Liver (tissue), 3 donors: Measurements from ENCODE around the gene ANKRD33.

ENCODE experiments used
- GABPA ChIP-seq, 2 donors: IDR thresholded peaks in 1 of 2; conservative IDR thresholded peaks in 1 of 2; 2 replicates each; pipeline ENCODE4 v1.6.1; 2016; ENCODE audit warnings: antibody characterized with exemption in 2 of 2, mild to moderate bottlenecking in 1 of 2, moderate library complexity in 1 of 2
- RXRA ChIP-seq, 2 donors: IDR thresholded peaks; 2 replicates each; pipeline ENCODE4 v1.6.1; 2017 to 2018; ENCODE audit warnings: antibody characterized with exemption in 2 of 2, mild to moderate bottlenecking in 1 of 2
- SP1 ChIP-seq: IDR thresholded peaks from 2 replicates; pipeline ENCODE4 v1.6.1; 2018; ENCODE audit warnings: antibody characterized with exemption, mild to moderate bottlenecking
- YY1 ChIP-seq: IDR thresholded peaks from 2 replicates; pipeline ENCODE4 v1.6.1; 2016; ENCODE audit warnings: antibody characterized with exemption, mild to moderate bottlenecking
- TF ChIP-seq, protein P1 (sequence below): fragments of 150-350 bp; IDR thresholded peaks from 2 replicates; pipeline ENCODE4 v1.5.1; 2017; ENCODE audit warnings: improper control_type of control experiment, low read depth, low read length; ENCODE audit not compliant: missing input control
- TF ChIP-seq, protein P2 (sequence below): IDR thresholded peaks from 2 replicates; pipeline ENCODE4 v1.6.1; 2016; ENCODE audit warnings: antibody characterized with exemption
- TF ChIP-seq, protein P3 (sequence below): IDR thresholded peaks from 2 replicates; pipeline ENCODE4 v1.6.1; 2016; ENCODE audit warnings: antibody characterized with exemption, mild to moderate bottlenecking
- TF ChIP-seq, protein P4 (sequence below): IDR thresholded peaks from 2 replicates; pipeline ENCODE4 v1.6.1; 2016; ENCODE audit warnings: antibody characterized with exemption
- donor health status: healthy.
- donor health status: healthy.

DNA sequence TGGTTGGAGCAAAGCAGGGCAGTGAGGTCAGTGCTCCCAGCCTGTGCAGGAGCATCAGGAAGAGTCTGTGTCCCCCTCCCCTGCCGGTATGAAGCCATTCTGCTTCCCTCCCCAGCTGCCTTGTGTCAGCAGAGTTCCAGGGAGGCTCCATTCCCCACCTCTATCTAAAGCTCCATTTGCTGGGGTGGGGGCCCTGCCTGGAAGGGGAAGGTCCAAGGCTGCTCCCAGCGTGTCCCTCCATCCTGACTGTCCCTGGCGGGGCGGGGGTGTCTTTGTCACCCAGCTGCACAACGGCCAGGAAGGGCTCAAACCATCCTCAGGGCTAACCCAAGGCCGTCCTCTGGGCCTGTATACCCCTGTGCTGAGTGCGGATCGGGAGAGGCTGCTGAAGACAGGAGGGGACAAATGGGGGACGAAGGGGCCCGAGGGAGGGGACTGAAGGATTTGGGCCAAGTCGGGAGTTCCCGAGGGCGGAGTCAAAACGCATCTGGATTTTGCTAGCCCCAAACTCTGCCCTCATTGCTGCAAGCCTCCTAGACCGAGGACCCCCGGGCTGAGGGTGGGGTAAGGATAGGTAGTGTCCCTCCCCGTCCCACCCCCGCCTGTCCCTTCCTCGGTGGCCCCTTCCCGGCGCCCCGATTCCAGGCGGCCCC lies 18.7 kb downstream of the ANKRD33 start:
- TF ChIP-seq, protein P1, sequence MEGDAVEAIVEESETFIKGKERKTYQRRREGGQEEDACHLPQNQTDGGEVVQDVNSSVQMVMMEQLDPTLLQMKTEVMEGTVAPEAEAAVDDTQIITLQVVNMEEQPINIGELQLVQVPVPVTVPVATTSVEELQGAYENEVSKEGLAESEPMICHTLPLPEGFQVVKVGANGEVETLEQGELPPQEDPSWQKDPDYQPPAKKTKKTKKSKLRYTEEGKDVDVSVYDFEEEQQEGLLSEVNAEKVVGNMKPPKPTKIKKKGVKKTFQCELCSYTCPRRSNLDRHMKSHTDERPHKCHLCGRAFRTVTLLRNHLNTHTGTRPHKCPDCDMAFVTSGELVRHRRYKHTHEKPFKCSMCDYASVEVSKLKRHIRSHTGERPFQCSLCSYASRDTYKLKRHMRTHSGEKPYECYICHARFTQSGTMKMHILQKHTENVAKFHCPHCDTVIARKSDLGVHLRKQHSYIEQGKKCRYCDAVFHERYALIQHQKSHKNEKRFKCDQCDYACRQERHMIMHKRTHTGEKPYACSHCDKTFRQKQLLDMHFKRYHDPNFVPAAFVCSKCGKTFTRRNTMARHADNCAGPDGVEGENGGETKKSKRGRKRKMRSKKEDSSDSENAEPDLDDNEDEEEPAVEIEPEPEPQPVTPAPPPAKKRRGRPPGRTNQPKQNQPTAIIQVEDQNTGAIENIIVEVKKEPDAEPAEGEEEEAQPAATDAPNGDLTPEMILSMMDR, result no peak
- TF ChIP-seq, protein P2, sequence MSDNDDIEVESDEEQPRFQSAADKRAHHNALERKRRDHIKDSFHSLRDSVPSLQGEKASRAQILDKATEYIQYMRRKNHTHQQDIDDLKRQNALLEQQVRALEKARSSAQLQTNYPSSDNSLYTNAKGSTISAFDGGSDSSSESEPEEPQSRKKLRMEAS, result no peak
- TF ChIP-seq, protein P3, sequence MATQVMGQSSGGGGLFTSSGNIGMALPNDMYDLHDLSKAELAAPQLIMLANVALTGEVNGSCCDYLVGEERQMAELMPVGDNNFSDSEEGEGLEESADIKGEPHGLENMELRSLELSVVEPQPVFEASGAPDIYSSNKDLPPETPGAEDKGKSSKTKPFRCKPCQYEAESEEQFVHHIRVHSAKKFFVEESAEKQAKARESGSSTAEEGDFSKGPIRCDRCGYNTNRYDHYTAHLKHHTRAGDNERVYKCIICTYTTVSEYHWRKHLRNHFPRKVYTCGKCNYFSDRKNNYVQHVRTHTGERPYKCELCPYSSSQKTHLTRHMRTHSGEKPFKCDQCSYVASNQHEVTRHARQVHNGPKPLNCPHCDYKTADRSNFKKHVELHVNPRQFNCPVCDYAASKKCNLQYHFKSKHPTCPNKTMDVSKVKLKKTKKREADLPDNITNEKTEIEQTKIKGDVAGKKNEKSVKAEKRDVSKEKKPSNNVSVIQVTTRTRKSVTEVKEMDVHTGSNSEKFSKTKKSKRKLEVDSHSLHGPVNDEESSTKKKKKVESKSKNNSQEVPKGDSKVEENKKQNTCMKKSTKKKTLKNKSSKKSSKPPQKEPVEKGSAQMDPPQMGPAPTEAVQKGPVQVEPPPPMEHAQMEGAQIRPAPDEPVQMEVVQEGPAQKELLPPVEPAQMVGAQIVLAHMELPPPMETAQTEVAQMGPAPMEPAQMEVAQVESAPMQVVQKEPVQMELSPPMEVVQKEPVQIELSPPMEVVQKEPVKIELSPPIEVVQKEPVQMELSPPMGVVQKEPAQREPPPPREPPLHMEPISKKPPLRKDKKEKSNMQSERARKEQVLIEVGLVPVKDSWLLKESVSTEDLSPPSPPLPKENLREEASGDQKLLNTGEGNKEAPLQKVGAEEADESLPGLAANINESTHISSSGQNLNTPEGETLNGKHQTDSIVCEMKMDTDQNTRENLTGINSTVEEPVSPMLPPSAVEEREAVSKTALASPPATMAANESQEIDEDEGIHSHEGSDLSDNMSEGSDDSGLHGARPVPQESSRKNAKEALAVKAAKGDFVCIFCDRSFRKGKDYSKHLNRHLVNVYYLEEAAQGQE, result no peak
- TF ChIP-seq SP1, result no peak
- TF ChIP-seq, protein P4, sequence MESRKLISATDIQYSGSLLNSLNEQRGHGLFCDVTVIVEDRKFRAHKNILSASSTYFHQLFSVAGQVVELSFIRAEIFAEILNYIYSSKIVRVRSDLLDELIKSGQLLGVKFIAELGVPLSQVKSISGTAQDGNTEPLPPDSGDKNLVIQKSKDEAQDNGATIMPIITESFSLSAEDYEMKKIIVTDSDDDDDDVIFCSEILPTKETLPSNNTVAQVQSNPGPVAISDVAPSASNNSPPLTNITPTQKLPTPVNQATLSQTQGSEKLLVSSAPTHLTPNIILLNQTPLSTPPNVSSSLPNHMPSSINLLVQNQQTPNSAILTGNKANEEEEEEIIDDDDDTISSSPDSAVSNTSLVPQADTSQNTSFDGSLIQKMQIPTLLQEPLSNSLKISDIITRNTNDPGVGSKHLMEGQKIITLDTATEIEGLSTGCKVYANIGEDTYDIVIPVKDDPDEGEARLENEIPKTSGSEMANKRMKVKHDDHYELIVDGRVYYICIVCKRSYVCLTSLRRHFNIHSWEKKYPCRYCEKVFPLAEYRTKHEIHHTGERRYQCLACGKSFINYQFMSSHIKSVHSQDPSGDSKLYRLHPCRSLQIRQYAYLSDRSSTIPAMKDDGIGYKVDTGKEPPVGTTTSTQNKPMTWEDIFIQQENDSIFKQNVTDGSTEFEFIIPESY, result no peak
- no peak for TF ChIP-seq RXRA (IDR thresholded peaks at IDR 0.05)
- no peak for TF ChIP-seq GABPA (IDR thresholded peaks at IDR 0.05 in 1 of 2, conservative IDR thresholded peaks at IDR 0.05 in 1 of 2)
- no peak for TF ChIP-seq YY1
